GM18526 (cell line): ENCODE measurements around the gene ADAMTS1.

Experiments used
- POLR2A ChIP-seq: IDR thresholded peaks from 3 replicates; pipeline ENCODE4 v1.6.1; 2011; ENCODE audit not compliant: insufficient read length; ENCODE audit errors: extremely low read depth

The ADAMTS1 gene

DNA sequence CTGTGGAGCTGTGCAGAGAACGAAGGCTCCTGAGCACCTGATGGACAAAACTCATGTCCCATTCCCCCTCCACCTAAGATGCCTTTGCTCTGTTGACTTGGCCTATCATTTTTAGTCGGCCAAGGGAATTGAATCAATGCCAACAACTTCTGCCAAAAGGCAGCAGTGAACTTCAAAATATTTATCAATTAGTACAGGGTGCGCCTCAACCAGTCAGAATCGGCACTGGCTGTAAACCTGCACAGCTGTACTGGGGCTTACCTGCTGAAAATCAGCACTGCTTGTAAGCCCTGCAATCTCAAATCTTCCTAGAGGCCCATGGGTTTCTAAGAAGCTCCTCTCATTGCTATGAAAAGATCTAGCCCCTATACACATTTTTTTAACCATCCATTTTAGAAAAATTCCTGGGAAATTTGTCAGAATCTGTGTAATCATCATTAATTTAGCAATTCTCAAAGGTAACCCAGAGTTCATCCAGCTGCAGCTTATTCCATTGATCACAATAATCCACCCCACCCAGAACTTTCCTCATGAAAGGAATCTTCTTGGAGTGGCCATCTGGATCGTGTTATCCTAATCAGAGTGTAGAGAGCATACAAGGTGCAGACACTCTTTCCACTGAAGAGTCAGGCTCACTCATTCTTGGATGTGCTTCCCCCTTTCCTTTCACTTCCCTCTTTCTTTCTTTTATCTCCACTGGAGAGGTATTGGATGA is 40.2 kb downstream of the ADAMTS1 start:
- no peak for TF ChIP-seq POLR2A

- no peak for TF ChIP-seq POLR2A
Observed at GRCh38 chr21:26801498-26801897, 43.7 kb downstream of the ADAMTS1 start.

GRCh38 chr21:26800970-26801431 is 44.2 kb downstream of the ADAMTS1 start:
- no peak for TF ChIP-seq POLR2A

- no peak for TF ChIP-seq POLR2A
Observed at GRCh38 chr21:26800455-26800854, 44.8 kb downstream of the ADAMTS1 start.

GRCh38 chr21:26800001-26800400 is 45.2 kb downstream of the ADAMTS1 start:
- TF ChIP-seq POLR2A, result no peak

DNA sequence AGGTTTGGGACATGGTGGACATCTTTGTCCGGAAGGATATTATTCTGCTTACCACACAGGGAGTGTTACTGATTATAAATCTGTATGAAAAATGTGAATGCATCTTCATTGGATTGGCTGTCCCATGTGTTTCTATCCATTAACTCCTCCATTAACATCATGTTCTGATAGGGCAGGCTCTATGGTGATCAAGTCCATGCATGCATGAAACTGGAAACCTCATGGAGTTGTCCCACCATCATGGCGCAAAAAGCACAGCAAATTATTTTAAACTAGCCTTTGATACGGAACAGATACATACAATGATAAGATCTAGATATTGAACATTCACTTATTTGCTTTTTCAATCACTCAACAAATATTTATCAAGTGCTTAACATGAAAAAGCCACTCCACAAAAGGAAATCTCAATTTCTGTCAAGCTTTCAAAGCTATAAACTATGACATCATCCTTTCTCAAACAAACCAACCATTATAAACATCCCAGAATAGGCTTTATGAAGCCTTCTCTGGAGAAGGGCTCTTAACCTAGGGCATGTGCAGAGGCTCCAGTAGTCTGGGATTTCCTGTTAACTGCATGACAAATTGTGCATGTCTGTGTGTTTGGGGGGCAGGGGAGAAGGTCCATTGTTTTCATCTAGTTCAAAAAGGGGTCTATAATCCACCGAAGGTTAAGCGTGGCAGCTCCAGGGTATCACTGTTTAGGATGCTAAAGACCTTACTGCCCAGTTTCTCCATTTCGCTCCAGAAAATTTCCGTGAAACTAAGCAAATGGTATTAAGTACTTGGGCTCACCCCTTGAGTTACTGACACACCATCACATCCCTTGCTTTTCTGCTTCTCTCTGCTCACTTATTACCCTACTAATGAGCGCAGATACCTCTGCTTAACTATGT is 46.1 kb downstream of the ADAMTS1 start:
- no peak for TF ChIP-seq POLR2A

GRCh38 chr21:26797878-26798456 is 47.2 kb downstream of the ADAMTS1 start:
- no peak for TF ChIP-seq POLR2A

GRCh38 chr21:26795866-26796329 is 49.3 kb downstream of the ADAMTS1 start:
- TF ChIP-seq POLR2A, result no peak

DNA sequence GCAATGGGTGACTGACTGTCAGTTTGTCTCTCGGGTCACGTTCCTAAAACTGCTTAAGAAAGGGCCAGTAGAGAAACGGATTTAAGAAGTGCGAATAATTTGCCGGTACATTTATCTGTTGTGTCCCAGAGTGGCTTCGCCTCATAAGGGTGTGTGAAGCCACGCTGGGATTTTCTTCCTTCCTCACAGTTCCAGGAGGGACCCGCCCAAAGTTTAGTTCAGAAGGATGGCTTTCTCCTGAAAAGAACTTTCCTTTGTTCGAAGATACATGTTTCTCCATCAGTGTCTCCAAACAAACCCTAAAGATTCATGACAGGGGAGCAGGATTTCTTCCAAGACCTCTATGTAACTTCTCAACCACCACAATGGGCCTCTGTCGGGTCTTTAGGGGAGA is 49.8 kb downstream of the ADAMTS1 start:
- TF ChIP-seq POLR2A, result no peak

DNA sequence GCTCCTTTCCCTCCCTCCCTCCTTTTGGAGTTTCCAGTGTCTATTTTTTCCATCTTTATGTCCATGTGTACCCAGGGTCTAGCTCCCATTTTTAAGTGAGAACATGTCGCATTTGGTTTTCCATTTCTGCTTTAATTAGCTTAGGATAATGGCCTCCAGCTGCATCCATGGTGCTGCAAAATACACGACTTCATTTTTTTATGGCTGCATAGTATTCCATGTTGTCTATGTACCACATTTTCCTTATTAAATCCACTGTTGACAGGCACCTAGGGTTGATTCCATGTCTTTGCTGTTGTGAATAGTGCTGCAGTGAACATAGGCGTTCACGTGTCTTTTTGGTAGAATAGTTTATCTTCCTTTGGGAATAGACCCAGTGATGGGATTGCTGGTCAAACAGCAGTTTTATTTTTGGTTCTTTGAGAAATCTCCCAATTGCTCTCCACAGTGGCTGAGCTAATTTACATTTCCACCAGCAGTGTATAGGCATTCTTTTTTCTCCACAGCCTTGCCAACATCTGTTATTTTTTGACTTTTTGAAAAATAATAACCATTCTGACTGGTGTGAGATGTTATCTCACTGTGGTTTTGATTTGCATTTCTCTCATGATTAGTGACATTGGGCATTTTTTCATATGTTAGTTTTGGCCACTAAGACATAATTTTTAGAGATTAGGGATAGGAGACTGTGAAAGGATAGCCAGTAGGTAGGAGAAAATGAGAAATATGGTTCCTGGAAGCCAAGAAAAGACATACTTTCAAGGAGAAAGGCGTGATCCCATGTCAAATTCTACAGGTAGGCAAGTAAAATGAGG is 50.4 kb downstream of the ADAMTS1 start:
- no peak for TF ChIP-seq POLR2A

DNA sequence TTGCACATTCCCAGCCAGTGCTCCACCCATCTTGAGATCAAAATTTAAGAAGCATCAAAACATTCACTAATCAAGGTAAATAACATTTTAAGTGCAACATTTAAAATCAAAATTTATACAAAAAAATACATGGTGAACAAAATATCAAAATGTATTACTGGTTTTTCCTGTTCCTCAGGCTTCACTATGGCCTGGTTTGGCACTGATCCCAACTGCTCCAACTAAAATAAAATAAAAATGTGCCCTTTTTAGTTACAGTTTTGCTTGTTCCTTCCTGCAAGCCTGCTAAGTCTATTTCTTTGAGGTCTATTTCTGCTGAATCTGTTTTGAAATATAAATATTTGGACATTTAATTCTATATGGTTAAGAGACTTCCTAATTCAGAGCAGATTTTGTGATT is 54.9 kb downstream of the ADAMTS1 start:
- no peak for TF ChIP-seq POLR2A

DNA sequence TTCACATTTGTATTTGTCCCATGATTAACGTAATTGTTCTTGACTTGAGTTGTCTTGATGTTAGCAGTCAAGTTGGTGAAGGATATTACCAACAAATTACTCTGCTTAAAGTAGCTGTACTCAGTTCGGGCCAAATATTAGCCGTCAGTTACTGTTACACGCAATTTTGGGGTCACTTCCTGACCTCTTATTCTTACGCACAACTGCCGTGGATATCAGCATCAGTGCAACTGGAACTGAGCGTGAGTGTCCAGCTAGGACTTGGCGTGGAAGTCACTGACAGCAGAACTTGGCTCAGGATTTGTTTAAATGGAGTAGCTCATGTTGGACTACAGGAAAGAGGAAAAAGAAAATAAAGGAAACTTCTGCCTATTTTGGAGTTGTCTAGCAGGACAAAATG is 56.4 kb downstream of the ADAMTS1 start:
- TF ChIP-seq POLR2A, result no peak
